AG10803 (cell line): Measurements from ENCODE around the gene CRYBB1.

ENCODE experiments used
- DNase-seq: peaks from one replicate; pipeline ENCODE4 v3.0.0; 2010; ENCODE audit warnings: low read depth
- H3K4me3 ChIP-seq: 2 replicates; pipeline ENCODE4 v1.5.1; 2011; ENCODE audit warnings: mild to moderate bottlenecking, low read length, control low read depth
- TF ChIP-seq, protein P1 (sequence below): conservative IDR thresholded peaks from 2 replicates; pipeline ENCODE4 v1.5.1; 2011; ENCODE audit warnings: mild to moderate bottlenecking, low read length, control low read depth, inconsistent platforms

The CRYBB1 gene

DNA sequence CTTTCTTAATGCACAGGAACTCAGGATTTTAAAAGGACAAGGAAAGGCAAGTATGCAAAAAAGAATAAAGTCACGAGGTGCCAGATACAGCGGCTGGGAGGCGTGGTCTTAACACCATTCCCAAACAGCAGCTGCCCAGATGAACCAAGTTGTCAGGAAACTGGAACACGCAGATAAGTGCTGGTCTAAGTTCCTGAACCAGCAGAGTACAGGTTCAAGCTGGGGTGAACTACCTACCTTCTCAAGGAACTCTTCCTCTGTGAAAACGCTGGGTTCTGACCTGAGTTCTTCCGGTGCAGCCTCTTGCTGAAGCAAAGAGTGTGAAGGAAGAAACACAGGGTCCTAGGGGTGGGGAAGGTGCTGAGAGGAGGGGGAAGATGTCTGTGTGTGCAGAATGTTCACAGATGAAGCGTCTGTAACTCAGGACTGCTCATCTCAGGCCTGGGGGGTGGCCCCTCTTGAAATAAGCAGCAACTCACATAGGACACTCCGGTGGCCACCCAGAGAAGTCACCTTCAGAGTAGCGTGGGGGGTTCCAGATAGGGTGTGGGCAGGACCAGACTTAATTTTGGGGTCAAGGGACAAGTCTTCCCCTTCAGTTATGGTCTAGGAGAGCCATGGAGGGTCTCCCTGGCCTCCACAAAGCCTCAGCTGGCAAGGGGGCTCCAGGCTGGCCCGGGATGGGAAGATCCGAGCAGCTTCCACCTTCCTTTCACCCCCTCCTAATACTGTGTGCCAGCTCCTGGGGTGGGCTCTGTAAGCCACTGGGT, 31.1 kb downstream of the CRYBB1 start:
- TF ChIP-seq, protein P1, sequence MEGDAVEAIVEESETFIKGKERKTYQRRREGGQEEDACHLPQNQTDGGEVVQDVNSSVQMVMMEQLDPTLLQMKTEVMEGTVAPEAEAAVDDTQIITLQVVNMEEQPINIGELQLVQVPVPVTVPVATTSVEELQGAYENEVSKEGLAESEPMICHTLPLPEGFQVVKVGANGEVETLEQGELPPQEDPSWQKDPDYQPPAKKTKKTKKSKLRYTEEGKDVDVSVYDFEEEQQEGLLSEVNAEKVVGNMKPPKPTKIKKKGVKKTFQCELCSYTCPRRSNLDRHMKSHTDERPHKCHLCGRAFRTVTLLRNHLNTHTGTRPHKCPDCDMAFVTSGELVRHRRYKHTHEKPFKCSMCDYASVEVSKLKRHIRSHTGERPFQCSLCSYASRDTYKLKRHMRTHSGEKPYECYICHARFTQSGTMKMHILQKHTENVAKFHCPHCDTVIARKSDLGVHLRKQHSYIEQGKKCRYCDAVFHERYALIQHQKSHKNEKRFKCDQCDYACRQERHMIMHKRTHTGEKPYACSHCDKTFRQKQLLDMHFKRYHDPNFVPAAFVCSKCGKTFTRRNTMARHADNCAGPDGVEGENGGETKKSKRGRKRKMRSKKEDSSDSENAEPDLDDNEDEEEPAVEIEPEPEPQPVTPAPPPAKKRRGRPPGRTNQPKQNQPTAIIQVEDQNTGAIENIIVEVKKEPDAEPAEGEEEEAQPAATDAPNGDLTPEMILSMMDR, result no peak

DNA sequence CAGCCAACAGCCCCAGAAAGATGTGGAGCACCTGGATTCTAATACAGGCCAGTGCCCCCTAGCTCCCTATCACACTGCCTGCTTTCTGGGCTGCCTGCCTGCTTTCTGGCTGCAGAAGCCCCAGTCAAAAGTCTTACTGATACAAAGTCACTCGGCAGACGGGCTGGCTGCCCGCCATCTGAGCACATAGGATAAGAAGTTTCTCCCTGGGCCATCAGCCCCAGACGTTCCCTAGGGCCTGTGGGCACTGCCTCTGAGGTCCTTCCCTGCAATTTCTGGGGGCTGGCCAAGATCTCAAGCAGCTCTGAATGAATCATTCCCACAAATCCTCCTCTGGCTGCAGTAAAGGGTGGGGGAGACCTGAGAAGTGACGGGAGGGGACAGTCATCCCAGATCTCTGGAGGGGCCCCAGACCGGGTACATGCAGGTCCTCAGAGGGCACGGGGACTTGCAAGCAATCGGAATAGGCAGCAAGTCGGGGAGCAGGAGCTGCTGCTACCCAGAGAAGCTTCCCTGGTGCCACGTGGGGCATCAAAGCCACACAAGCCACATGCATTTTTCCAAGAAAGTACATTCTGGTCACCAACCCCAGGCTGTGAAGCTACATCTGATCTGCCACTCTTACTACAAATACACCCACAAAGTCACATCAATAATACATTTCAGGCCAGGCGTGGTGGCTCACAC, 32.6 kb downstream of the CRYBB1 start:
- TF ChIP-seq, protein P1, result 0 out of 2 replicates have a peak, but pooled peaks have one; percentile 12
- H3K4me3 ChIP-seq, result no peak overlapping the region; the same call in 1 of the 2 replicates
- DNase-seq, result peak; percentile 86

More for the DNA sequence above, 31.1 kb downstream of the CRYBB1 start:
- no peak for DNase-seq
- no peak overlapping the region for H3K4me3 ChIP-seq

- no peak overlapping the region for H3K4me3 ChIP-seq
- TF ChIP-seq, protein P1, result no peak
- DNase-seq, result no peak
Observed at GRCh38 chr22:26584010-26584409, 33.8 kb downstream of the CRYBB1 start.

- no peak for DNase-seq
- TF ChIP-seq, protein P1, result no peak
- H3K4me3 ChIP-seq, result no peak overlapping the region
Observed at GRCh38 chr22:26581633-26582168, 36.1 kb downstream of the CRYBB1 start.

GRCh38 chr22:26581026-26581425, 36.8 kb downstream of the CRYBB1 start:
- no peak overlapping the region for H3K4me3 ChIP-seq
- no peak for DNase-seq
- TF ChIP-seq, protein P1, result no peak

DNA sequence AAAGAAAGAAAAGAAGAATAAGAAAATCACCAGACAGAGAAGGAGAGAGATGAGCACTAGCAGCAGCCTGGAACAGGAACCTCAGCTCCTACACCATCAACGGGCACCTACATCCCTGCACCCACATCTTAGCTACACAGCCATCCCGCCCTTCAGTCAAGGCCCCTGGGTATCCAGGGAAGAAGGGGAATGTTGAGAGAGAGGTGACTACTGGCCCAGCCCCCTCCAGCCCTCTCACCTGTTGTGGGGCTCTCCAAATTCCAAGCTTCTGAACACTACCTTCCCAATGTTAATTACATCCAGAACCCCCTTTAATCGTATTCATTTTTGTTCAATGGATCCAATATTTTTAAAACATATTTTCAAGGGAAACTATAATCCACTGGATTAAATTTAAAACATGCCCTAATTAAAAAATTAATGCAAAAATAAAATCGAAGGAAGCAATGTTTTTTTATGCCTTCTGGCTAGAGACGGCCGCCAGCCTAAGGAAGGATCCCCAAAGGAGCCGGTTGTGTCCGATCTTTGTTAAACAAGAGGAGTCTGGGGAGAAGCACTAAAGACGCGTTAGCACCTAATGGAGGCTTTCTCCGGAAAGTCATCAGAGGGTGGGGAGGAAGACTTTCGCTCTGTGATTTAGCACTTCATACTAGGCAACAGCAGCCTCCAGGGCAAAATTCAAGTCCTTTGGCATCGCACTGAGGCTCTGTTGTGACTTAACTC, 37.4 kb downstream of the CRYBB1 start:
- no peak overlapping the region for H3K4me3 ChIP-seq

More for the DNA sequence above, 37.4 kb downstream of the CRYBB1 start:
- TF ChIP-seq, protein P1, result no peak
- DNase-seq, result no peak
